Left forelimb (tissue), 1 donor: ENCODE measurements around the gene IL21R.
A peak's percentile ranks its signal among the peaks of the same experiment; 100 is the strongest.

Experiments
- DNase-seq: peaks from one replicate; pipeline ENCODE4 v3.0.0-alpha.2; 2018; ENCODE audit warnings: low spot score

The IL21R gene

GRCh38 chr16:27401768-27402568, at the start of gene IL21R:
IL21R (plus strand) TSS chr16:27402174; CDS start chr16:27430072, 27,898 bp downstream.
- DNase-seq, result peak; percentile 86

GRCh38 chr16:27353853-27354252, 48.1 kb upstream of the IL21R start:
- DNase-seq, result no peak

DNA sequence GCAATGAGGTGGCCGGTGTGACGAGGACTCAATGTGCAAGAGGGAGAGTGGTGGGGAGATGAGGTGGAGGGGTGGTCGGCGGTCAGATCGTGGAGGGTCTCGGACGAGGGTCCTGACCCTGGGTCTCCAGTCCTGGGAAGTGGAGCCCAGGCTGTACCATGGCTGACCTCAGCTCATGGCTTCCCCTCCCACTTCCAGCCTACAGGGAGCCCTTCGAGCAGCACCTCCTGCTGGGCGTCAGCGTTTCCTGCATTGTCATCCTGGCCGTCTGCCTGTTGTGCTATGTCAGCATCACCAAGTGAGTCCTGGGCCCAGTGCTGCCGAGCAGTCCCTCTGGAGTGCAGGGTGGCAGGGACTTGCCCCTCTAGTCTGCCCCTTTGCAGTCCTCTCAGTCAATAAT, 46.4 kb upstream of the IL21R start:
- no peak for DNase-seq

DNA sequence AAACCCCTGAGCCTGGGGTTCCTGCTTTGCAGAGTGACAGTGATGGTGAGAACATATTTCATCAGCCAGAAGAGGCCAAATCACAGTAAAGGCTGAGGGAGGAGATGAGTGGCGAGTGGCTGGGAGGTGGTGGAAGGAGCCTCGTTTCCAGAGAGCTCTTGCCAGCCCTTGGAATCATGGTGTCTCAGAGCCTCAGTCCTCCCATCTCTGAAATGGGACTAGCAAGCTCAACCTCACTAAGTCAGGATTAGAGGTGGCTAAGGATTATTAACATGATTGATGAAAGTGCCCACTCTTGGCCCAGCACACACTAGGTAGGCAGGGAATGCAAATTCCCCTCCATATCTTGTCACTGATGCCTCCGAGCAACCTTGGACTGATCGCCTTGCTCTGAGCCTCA, 45.2 kb upstream of the IL21R start:
- DNase-seq, result no peak

DNA sequence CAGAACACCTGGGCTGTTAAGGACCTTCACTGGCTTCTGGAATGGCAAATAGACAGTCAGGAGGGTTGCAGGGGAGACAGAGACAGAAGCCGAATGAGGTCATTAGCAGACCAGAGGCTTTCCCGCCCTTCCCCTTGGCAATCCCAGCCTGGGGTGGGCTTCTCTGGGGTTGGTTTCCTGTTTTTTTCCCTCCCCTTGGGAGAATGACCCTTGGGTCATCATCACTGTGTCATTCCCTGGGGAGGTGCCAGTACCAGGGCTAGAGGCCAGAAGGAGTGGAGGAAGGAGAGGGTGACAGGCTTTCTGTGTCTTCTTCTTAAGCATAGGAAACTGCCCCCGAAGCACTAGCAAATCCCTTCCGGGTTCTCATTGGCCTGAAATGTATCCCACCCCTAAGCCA, 42.9 kb upstream of the IL21R start:
- no peak for DNase-seq

- DNase-seq, result no peak
These were observed 42.4 kb upstream of the IL21R start for GRCh38 chr16:27359615-27360014.

GRCh38 chr16:27361987-27362386, 40.0 kb upstream of the IL21R start:
- no peak for DNase-seq

DNA sequence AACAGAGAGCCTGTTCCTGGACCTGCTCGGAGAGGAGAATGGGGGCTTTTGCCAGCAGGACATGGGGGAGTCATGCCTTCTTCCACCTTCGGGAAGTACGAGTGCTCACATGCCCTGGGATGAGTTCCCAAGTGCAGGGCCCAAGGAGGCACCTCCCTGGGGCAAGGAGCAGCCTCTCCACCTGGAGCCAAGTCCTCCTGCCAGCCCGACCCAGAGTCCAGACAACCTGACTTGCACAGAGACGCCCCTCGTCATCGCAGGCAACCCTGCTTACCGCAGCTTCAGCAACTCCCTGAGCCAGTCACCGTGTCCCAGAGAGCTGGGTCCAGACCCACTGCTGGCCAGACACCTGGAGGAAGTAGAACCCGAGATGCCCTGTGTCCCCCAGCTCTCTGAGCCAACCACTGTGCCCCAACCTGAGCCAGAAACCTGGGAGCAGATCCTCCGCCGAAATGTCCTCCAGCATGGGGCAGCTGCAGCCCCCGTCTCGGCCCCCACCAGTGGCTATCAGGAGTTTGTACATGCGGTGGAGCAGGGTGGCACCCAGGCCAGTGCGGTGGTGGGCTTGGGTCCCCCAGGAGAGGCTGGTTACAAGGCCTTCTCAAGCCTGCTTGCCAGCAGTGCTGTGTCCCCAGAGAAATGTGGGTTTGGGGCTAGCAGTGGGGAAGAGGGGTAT, 39.3 kb upstream of the IL21R start:
- DNase-seq, result no peak

DNA sequence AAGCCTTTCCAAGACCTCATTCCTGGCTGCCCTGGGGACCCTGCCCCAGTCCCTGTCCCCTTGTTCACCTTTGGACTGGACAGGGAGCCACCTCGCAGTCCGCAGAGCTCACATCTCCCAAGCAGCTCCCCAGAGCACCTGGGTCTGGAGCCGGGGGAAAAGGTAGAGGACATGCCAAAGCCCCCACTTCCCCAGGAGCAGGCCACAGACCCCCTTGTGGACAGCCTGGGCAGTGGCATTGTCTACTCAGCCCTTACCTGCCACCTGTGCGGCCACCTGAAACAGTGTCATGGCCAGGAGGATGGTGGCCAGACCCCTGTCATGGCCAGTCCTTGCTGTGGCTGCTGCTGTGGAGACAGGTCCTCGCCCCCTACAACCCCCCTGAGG, 38.7 kb upstream of the IL21R start:
- DNase-seq, result no peak

GRCh38 chr16:27363797-27364196, 38.2 kb upstream of the IL21R start:
- DNase-seq, result no peak

GRCh38 chr16:27364493-27365141, 37.4 kb upstream of the IL21R start:
- DNase-seq, result no peak

DNA sequence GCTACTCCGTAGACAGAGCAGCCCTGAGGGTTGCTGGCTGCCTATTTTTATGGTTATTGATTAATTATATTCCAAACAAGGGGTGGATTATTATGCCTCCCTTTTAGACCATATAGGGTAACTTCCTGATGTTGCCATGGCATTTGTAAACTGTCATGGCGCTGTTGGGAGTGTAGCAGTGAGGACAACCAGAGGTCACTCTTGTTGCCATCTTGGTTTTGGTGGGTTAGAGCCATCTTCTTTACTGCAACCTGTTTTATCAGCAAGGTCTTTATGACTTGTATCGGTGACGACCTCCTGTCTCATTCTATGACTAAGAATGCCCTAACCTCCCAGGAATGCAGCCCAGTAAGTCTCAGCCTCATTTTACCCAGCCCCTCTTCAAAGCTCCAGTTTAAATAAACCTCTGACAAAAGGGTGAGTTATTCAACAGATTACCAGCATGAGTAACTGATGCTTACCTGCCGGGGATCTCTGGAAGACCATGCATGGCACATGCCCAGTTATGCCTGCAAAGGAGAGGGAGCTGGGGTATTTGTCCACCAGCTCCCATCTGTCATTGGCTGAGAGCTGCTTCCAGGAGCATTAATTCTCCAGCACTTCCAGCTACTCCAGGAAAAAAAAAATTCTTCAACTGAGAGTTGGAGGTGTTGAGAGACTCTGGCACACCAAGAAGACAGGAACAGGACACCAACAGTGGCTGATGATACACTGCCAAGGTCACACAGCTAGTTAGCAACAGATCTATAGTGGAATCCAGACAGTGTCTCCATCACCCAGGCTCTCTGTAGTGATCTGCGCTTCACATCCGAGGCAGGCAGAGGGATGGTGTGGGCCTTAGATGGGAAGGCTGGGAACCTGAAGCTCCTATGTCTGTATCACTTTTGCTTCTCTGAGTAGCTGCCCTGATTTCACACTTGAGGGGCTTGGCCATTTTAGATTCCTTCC, 36.6 kb upstream of the IL21R start:
- DNase-seq, result no peak

GRCh38 chr16:27366687-27367460, 35.1 kb upstream of the IL21R start:
- no peak for DNase-seq

DNA sequence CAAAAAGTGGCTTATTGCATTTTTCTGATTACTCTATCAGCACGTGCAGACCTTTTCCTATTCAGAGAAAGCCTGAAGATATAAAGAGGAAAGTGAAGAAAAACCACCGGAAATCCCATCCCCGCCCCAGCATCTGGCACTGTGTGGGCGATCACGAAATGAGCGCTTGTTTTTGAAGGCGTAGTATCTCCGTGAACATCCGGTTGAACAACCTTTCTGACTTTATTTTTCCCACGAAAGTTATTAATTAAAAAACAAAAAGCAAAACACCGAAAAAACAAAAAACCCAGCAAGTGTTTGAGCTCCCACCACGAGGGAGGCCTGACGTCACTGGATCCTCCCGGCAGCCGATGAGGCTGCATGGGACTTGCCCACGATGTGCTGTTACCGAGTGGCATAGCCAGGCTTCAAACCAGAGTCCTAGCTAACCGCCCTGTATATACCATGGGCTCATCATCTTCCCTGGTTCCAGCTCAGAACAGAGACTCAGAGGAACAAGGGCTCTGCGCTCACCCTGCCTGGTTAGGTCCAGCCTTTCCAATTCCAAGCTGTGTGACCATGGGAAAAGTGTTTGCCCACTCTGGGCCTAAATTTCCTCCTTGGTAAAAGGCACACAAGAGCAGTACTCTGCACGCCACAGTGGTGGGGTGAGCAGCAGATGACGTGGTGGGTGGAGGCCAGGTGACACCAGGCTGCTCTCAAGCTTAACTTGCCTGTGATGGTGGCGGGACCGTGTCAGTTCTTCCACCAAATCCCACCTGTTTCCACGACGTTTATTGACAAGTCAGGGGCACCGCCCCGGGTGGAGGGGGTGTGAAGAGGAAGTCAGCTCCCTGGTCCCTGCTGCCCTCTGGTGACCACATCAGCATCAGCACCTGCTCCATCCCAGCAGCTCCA, 34.3 kb upstream of the IL21R start:
- DNase-seq, result peak; percentile 79

GRCh38 chr16:27368358-27368722, 33.6 kb upstream of the IL21R start:
- no peak for DNase-seq

- no peak for DNase-seq
These were observed 32.2 kb upstream of the IL21R start for GRCh38 chr16:27369806-27370205.

GRCh38 chr16:27370318-27370717, 31.7 kb upstream of the IL21R start:
- DNase-seq, result no peak

DNA sequence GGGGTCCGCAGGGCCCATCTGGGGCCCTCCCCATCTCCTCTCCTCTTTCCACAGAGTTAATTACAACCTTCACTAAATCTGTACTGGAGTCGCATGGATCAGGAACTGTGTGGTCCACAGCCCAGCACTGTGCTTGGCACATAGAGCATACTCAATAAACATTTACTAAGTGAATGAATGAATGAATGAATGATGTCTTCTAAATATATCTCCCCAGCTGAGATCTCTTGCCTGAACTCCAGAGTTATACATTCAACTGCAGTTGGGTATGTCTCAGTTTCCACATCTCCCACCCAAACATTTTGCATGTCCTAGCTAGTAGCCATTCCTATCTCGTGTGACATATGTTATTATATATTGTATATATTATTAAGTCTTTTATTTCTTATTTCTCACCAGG, 28.7 kb upstream of the IL21R start:
- DNase-seq, result no peak

- DNase-seq, result no peak
These were observed 27.7 kb upstream of the IL21R start for GRCh38 chr16:27374221-27374803.
